HG03095 (cell line): ENCODE data around the gene ZSCAN26.
"Not testable (repeated sequence)": the region's sequence is repeated elsewhere in the genome, so short reads cannot be mapped to it uniquely, and the experiment has no call there.

Experiments used
- ATAC-seq: cut with Tn5 transposase; IDR thresholded peaks from one replicate; pipeline ENCODE4 v1.9.1; 2021; ENCODE audit warnings: moderate library complexity; ENCODE audit not compliant: unreplicated experiment

Gene ZSCAN26

DNA sequence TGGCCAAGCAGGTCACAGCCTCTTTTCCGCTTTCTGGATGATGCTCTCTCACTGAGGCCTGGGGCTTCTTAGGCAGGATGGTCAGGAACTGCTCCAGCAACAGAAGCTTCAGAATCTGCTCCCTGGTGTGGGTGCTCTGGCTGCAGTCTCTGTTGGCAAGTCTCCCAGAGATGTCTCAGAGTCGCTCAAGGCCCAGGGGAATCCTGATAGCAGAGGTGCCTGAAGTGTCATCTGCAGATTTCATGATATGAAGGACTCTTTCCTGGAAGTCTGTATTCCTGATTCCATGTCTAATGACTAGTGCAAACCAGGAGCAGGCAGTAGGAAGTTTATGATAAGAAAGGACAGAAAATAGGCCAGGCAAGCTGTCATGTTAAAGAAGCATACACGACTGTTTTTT, 48.7 kb downstream of the ZSCAN26 start:
- no peak for ATAC-seq

DNA sequence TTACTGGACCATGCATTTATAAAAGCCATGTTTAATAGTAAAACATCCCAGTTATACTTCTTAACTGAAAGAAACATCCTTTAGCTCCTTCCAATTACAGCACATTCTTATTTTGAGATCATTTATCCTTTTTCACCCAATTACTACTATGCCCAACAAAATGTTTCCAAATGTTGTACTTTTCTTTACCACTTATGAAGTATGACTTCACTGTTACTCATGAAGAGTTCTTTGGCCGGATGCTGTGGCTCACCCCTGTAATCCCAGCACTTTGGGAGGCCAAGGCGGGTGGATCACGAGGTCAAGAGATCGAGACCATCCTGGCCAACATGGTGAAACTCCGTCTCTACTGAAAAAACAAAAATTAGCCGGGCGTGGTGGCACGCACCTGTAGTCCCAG, 50.9 kb downstream of the ZSCAN26 start:
- not testable (repeated sequence) for ATAC-seq

DNA sequence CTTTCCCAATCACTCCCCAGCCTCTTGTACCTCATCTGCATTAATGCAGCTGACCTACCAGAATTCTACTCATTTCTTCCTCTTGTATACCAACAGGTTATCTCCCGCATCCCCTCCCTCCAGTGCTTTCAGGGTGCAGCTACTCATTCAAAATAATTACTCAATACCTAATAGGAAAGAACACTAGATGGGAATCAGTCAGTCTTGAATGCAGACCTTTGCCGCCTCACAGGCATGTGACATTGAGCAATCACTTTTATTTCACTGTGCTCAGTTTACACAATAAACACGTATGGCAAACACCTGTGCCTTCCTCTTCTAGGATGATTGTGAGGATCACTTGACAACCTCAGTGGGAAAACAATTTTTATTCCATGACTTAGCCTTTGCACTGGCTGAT, 55.7 kb downstream of the ZSCAN26 start:
- ATAC-seq = no peak

DNA sequence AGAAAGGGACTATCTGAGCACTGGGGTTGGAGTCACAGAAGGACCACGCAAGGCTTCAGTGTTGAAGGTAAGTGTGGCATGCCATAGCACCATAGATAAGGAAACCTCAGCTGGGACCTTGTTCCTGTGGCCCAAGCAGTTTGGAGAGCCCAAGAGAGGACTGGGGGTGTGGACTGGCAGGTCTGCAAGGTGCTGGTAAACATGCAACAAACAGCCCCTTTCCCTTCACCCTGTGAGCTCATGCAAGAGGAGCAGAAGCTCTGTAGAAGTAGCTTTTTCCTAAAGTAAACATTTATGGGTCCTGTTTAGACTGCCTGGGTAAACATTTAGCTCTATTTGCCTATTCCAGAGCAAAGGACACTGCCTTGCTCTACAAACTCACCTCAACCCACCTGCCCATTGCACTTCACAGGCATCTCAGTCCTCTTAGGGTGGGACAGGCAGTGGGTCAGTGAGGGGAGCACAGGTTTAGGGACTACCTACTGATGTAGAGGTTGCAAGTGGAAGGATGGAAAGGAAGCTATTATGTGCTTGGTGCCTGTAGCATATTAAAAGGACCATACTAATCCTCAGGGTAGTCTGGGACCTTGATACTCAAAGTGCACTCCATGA, 57.0 kb downstream of the ZSCAN26 start:
- ATAC-seq = no peak

DNA sequence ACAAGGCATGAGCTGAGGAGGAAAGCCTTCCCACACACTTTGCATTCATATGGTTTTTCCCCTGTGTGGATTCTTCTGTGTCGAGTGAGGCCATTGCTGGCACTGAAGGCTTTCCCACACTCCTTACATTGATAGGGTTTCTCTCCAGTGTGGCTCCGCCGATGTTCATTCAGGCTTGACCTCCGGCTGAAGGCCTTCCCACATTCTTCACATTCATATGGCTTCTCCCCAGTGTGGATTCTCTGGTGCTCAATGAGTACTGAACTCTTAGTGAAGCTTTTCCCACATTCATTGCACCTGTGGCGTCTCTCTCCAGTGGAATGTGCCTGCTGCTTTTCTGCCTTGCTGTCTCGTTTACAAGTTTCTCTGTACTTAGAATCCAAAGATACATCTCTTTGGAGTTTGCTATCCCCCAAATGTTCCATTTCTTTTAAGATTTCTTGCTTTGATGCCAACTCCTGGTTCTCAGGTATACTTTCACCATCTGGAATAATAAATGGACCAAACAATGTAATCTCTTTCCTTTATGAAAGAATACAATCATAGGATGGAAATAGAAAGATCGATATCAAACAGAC, 59.5 kb downstream of the ZSCAN26 start:
- no peak for ATAC-seq
